GM21390 (cell line): ENCODE results near the gene MYD88.

Experiments used
- ATAC-seq: cut with Tn5 transposase; IDR thresholded peaks from one replicate; pipeline ENCODE4 v1.9.1; 2021; ENCODE audit not compliant: unreplicated experiment

MYD88 gene

GRCh38 chr3:38163117-38163840, 24.8 kb downstream of the MYD88 start:
- no peak for ATAC-seq

GRCh38 chr3:38163841-38164642, 25.6 kb downstream of the MYD88 start:
- ATAC-seq = no peak

GRCh38 chr3:38164643-38164951, 26.1 kb downstream of the MYD88 start:
- ATAC-seq = peak; percentile 13

GRCh38 chr3:38164952-38165721, 26.7 kb downstream of the MYD88 start, which contains the start of gene OXSR1:
Gene OXSR1 (plus strand): TSS chr3:38165537. CDS start chr3:38165877, 340 bp downstream.
- peak; percentile 88 for ATAC-seq

GRCh38 chr3:38165722-38166387, 27.4 kb downstream of the MYD88 start:
- ATAC-seq = no peak

GRCh38 chr3:38167591-38167990, 29.1 kb downstream of the MYD88 start:
- no peak for ATAC-seq

- no peak for ATAC-seq
Measured at GRCh38 chr3:38168151-38169026, 29.9 kb downstream of the MYD88 start.

- no peak for ATAC-seq
Measured at GRCh38 chr3:38169027-38169317, 30.5 kb downstream of the MYD88 start.

- ATAC-seq = no peak
Measured at GRCh38 chr3:38170722-38171121, 32.3 kb downstream of the MYD88 start.

GRCh38 chr3:38171622-38172021, 33.2 kb downstream of the MYD88 start:
- no peak for ATAC-seq

GRCh38 chr3:38173834-38174418, 35.5 kb downstream of the MYD88 start:
- peak; percentile 46 for ATAC-seq

GRCh38 chr3:38177181-38177580, 38.7 kb downstream of the MYD88 start:
- no peak for ATAC-seq

- no peak for ATAC-seq
Measured at GRCh38 chr3:38186781-38187180, 48.3 kb downstream of the MYD88 start.

- ATAC-seq = no peak
Measured at GRCh38 chr3:38190481-38190881, 52.0 kb downstream of the MYD88 start.
